CD4-positive, CD25-positive, alpha-beta regulatory T cell (primary cell): ENCODE results near the gene KIF26B. TPM values are rescaled to one million over a fixed set of nuclear protein-coding genes. Genes with fewer than 3 reads are reported as not detected.

Experiments
- ATAC-seq, 2 donors: fragments of 150-1000 bp; cut with Tn5 transposase; one replicate each; pipeline ENCODE4 v1.10.0; 2021; ENCODE audit warnings: low read depth in 2 of 2, moderate number of reproducible peaks in 2 of 2, moderate library complexity in 1 of 2
- DNase-seq, 3 donors: peaks; one replicate each; pipeline versions ENCODE4 v3.0.0 to v3.0.0-alpha.2; 2012 to 2022; ENCODE audit warnings: mixed read lengths in 1 of 3
- H3K27ac ChIP-seq: one replicate; pipeline ENCODE4 v1.7.0; 2013; ENCODE audit warnings: mild to moderate bottlenecking, low read length; ENCODE audit not compliant: insufficient read depth, poor library complexity, severe bottlenecking
- H3K27me3 ChIP-seq: one replicate; pipeline ENCODE4 v1.7.0; 2013; ENCODE audit warnings: low read length; ENCODE audit not compliant: control insufficient read depth, insufficient read depth
- H3K36me3 ChIP-seq: one replicate; pipeline ENCODE4 v1.7.0; 2013; ENCODE audit warnings: mild to moderate bottlenecking, low read length, moderate library complexity; ENCODE audit not compliant: control insufficient read depth, insufficient read depth
- H3K4me1 ChIP-seq: 2 replicates; pipeline ENCODE4 v1.7.0; 2013; ENCODE audit warnings: mild to moderate bottlenecking, low read length; ENCODE audit not compliant: insufficient read depth, control insufficient read depth, poor library complexity, severe bottlenecking
- H3K4me3 ChIP-seq: one replicate; pipeline ENCODE4 v1.7.0; 2013; ENCODE audit warnings: low read depth, mild to moderate bottlenecking, low read length, moderate library complexity
- H3K9me3 ChIP-seq, 2 experiments: 1 replicate in 1 of 2; 2 replicates in 1 of 2; pipeline ENCODE4 v1.7.0; 2013; ENCODE audit warnings: low read length in 2 of 2, mild to moderate bottlenecking in 1 of 2, moderate library complexity in 1 of 2; ENCODE audit not compliant: control insufficient read depth in 2 of 2
- H3K27ac Mint-ChIP-seq, 3 donors: one replicate each; pipeline ENCODE4 v1.8.0; 2020 to 2022; ENCODE audit warnings: mild to moderate bottlenecking in 3 of 3, mixed read lengths in 3 of 3, moderate library complexity in 2 of 3
- H3K27me3 Mint-ChIP-seq: one replicate; pipeline ENCODE4 v1.8.0; 2022; ENCODE audit warnings: mild to moderate bottlenecking, mixed read lengths
- H3K36me3 Mint-ChIP-seq: one replicate; pipeline ENCODE4 v1.8.0; 2020; ENCODE audit warnings: mixed read lengths
- H3K4me1 Mint-ChIP-seq, 4 donors: one replicate each; pipeline ENCODE4 v1.8.0; 2020 to 2022; ENCODE audit warnings: mixed read lengths in 4 of 4, mild to moderate bottlenecking in 1 of 4
- H3K4me3 Mint-ChIP-seq, 4 donors: one replicate each; pipeline ENCODE4 v1.8.0; 2020 to 2022; ENCODE audit warnings: mild to moderate bottlenecking in 4 of 4, mixed read lengths in 4 of 4, moderate library complexity in 3 of 4
- H3K9me3 Mint-ChIP-seq, 7 donors: one replicate each; pipeline ENCODE4 v1.8.0; 2020 to 2022; ENCODE audit warnings: mixed read lengths in 7 of 7, mild to moderate bottlenecking in 3 of 7, moderate library complexity in 2 of 7
- polyA plus RNA-seq, 4 donors: library from polyadenylated mRNA; unstranded; fragments of 300-500 nt; fragmentation: Illumina TruSeq; gene quantifications; one replicate each; pipeline ENCODE4 v1.2.3, GENCODE V29; 2021
- total RNA-seq: library from RNA; stranded (reverse); gene quantifications from one replicate; pipeline ENCODE4 v1.2.3, GENCODE V29; 2022

Gene KIF26B
- total and polyA plus RNA-seq, 5 donors from 2014 or later = not detected

- Histone ChIP-seq H3K4me3 (no peak overlapping the region), H3K36me3 (no peaks in the 10 kb centered on the region), H3K27me3 (no peaks in the 10 kb centered on the region), H3K4me1 (no peaks in the 10 kb centered on the region), H3K27ac (no peak overlapping the region), H3K9me3 (peaks cover 0 to 2% of the 10 kb centered on the region in 2 experiments)
- H3K4me1 Mint-ChIP-seq = no peaks in the 10 kb centered on the region
- H3K9me3 Mint-ChIP-seq = peaks cover 0 to 7% (median 0%) of the 10 kb centered on the region in 7 donors
- H3K27me3 Mint-ChIP-seq = no peaks in the 10 kb centered on the region
- no peak overlapping the region for H3K27ac Mint-ChIP-seq
- no peak for ATAC-seq
- H3K4me3 Mint-ChIP-seq = no peak overlapping the region
- DNase-seq = no peak
- H3K36me3 Mint-ChIP-seq = no peaks in the 10 kb centered on the region
Observed at GRCh38 chr1:245256528-245256927, 101.7 kb downstream of the KIF26B start.

- Mint-ChIP-seq H3K4me1 (no peaks in the 10 kb centered on the region), H3K36me3 (no peaks in the 10 kb centered on the region), H3K27ac (no peak overlapping the region), H3K9me3 (peaks cover 0 to under 1% (median 0%) of the 10 kb centered on the region in 7 donors), H3K27me3 (no peaks in the 10 kb centered on the region), H3K4me3 (no peak overlapping the region)
- no peak for ATAC-seq
- H3K36me3 ChIP-seq = no peaks in the 10 kb centered on the region
- H3K4me3 ChIP-seq = no peak overlapping the region
- DNase-seq = no peak
- no peak overlapping the region for H3K27ac ChIP-seq
- H3K4me1 ChIP-seq = no peaks in the 10 kb centered on the region
- H3K9me3 ChIP-seq = no peaks in the 10 kb centered on the region
- H3K27me3 ChIP-seq = no peaks in the 10 kb centered on the region
Observed at GRCh38 chr1:245258271-245258920, 103.6 kb downstream of the KIF26B start.

GRCh38 chr1:245260110-245260882 lies 105.5 kb downstream of the KIF26B start:
- Histone ChIP-seq H3K27me3 (no peaks in the 10 kb centered on the region), H3K9me3 (no peaks in the 10 kb centered on the region), H3K36me3 (no peaks in the 10 kb centered on the region), H3K4me3 (no peak overlapping the region), H3K27ac (no peak overlapping the region), H3K4me1 (no peaks in the 10 kb centered on the region)
- no peak overlapping the region for H3K4me3 Mint-ChIP-seq
- DNase-seq (no peak), ATAC-seq (no peak)
- no peaks in the 10 kb centered on the region for H3K27me3 Mint-ChIP-seq
- H3K4me1 Mint-ChIP-seq = no peaks in the 10 kb centered on the region
- no peaks in the 10 kb centered on the region for H3K9me3 Mint-ChIP-seq
- H3K27ac Mint-ChIP-seq = no peak overlapping the region
- H3K36me3 Mint-ChIP-seq = no peaks in the 10 kb centered on the region

GRCh38 chr1:245260883-245261282 lies 106.1 kb downstream of the KIF26B start:
- H3K36me3 Mint-ChIP-seq = no peaks in the 10 kb centered on the region
- Histone ChIP-seq H3K27me3 (no peaks in the 10 kb centered on the region), H3K9me3 (no peaks in the 10 kb centered on the region), H3K27ac (no peak overlapping the region), H3K36me3 (no peaks in the 10 kb centered on the region), H3K4me1 (no peaks in the 10 kb centered on the region), H3K4me3 (no peak overlapping the region)
- H3K9me3 Mint-ChIP-seq = peaks cover 0 to 2% (median 0%) of the 10 kb centered on the region in 7 donors
- no peak overlapping the region for H3K27ac Mint-ChIP-seq
- H3K27me3 Mint-ChIP-seq = no peaks in the 10 kb centered on the region
- DNase-seq = no peak
- ATAC-seq = no peak
- no peak overlapping the region for H3K4me3 Mint-ChIP-seq
- H3K4me1 Mint-ChIP-seq = no peaks in the 10 kb centered on the region

GRCh38 chr1:245261786-245262185 lies 107.0 kb downstream of the KIF26B start:
- Histone ChIP-seq H3K27me3 (no peaks in the 10 kb centered on the region), H3K4me3 (no peak overlapping the region), H3K4me1 (no peaks in the 10 kb centered on the region), H3K9me3 (no peaks in the 10 kb centered on the region), H3K36me3 (no peaks in the 10 kb centered on the region), H3K27ac (no peak overlapping the region)
- no peak overlapping the region for H3K4me3 Mint-ChIP-seq
- no peaks in the 10 kb centered on the region for H3K36me3 Mint-ChIP-seq
- H3K9me3 Mint-ChIP-seq = peaks cover 0 to 2% (median 0%) of the 10 kb centered on the region in 7 donors
- no peaks in the 10 kb centered on the region for H3K27me3 Mint-ChIP-seq
- H3K27ac Mint-ChIP-seq = no peak overlapping the region
- H3K4me1 Mint-ChIP-seq = no peaks in the 10 kb centered on the region
- ATAC-seq (no peak), DNase-seq (no peak)

GRCh38 chr1:245263529-245264095 lies 108.8 kb downstream of the KIF26B start:
- H3K4me1 Mint-ChIP-seq = no peaks in the 10 kb centered on the region
- Histone ChIP-seq H3K4me3 (no peak overlapping the region), H3K36me3 (no peaks in the 10 kb centered on the region), H3K9me3 (no peaks in the 10 kb centered on the region), H3K27ac (no peak overlapping the region), H3K27me3 (no peaks in the 10 kb centered on the region), H3K4me1 (no peaks in the 10 kb centered on the region)
- no peaks in the 10 kb centered on the region for H3K36me3 Mint-ChIP-seq
- ATAC-seq (no peak), DNase-seq (no peak)
- peaks cover 0 to 2% (median 0%) of the 10 kb centered on the region in 7 donors for H3K9me3 Mint-ChIP-seq
- H3K4me3 Mint-ChIP-seq = no peak overlapping the region
- no peaks in the 10 kb centered on the region for H3K27me3 Mint-ChIP-seq
- peak overlapping the region in 1 of 3 donors; percentile 20 for H3K27ac Mint-ChIP-seq

GRCh38 chr1:245264226-245264625 lies 109.4 kb downstream of the KIF26B start:
- Mint-ChIP-seq H3K4me3 (no peak overlapping the region), H3K9me3 (peaks cover 0 to 2% (median 0%) of the 10 kb centered on the region in 7 donors), H3K27me3 (no peaks in the 10 kb centered on the region), H3K27ac (no peak overlapping the region), H3K4me1 (no peaks in the 10 kb centered on the region), H3K36me3 (no peaks in the 10 kb centered on the region)
- no peak overlapping the region for H3K4me3 ChIP-seq
- H3K27ac ChIP-seq = no peak overlapping the region
- H3K36me3 ChIP-seq = no peaks in the 10 kb centered on the region
- no peak for ATAC-seq
- no peak for DNase-seq
- no peaks in the 10 kb centered on the region for H3K9me3 ChIP-seq
- H3K27me3 ChIP-seq = no peaks in the 10 kb centered on the region
- H3K4me1 ChIP-seq = no peaks in the 10 kb centered on the region
